GM15510 (cell line): ENCODE data around the gene RNF208.

Experiments used
- POLR2A ChIP-seq: IDR thresholded peaks from 3 replicates; pipeline ENCODE4 v1.6.1; 2011; ENCODE audit warnings: borderline replicate concordance; ENCODE audit not compliant: insufficient read length; ENCODE audit errors: extremely low read depth

Gene RNF208

DNA sequence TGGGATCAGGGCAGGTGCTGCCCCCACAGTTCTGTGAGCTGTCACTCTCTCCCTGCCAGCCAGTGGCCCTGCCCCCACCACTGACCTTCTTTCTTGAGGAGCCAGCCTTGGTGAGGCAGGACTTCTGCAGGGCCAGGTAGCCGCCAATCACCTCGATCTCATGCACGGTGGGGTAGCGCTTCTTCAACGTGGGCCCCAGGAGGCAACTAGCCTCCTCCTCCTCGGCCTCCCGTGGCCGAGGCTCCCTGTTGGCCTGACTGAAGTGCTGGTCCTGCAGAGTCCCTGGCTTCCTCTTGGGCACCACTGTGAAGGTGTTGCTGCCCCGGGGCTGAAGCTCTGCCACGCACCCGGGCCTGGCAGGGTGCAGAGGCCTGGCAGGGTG, 23.1 kb downstream of the RNF208 start:
- TF ChIP-seq POLR2A, result no peak

DNA sequence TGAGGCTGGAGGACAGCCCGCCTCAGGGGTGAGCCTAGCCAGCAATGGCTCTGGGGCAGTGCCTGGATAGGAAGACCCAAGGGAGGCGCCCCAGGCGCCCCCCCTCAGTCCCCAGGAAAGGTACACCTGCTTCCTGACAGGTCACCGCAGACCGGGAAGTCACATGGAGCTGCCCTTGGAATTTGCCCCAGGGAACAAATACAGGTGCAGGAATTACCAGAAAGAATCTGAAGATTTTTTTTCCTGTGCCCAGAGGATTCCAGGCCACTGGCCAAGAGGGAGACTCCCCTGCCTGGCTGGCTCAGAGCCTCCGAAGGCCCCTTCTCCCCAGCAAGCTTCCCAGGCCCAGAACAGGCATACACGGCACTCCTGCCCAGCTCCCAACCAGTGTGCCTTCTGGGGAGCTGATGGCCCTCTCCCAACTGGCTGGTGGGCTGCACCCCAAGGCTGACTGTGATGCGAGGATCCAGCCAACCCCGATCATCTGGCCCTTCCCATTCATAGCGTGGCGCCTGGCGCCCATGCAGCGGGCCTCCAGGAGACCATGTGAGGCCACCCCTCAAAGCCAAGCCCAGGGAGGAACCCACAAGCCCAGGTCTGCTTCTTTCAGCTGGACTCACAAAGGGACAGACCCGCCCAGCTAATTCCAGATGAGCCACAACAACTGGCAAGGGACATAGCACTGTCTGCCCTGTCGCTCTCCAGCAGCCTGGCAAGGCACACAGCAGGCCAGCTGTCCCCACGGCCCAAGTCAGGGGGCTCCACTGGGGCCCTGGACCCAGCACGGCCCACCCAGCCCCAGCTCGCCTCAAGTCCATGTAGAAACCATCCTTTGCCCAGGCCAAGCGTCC, 23.8 kb downstream of the RNF208 start:
- no peak for TF ChIP-seq POLR2A

DNA sequence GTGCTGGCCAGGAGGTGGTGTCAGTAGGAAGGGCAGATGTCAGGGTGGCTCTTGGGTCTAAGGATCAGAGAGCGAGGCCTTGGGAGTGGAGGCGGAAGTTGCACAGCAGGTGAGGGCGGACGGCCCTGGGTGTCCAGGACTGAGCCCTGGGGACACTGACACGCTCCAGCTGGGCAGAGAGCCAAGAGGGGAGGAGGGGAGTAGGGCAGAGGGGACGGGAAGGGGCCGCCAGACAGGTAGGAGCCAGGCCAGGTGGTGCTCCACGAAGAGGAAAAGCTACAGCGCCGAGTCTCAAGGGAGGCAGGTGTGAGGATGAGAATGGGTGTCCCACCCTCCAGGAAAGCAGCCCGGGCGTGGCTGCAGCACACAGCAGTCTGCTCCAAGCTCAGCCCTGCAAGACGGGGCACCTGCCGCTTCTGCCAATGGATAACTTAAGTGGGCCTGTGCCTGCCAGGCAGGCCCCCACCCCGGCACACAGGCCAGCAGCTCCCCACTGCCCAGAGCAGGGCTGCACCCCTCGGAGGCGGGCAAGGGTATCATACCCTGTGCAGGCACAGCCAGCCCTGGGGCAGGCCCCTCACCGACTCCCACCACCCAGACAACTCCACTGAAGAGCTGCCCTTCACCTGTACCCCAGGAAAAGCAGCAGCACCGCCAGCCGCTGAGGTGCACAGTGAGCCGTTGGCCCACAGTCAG, 26.4 kb downstream of the RNF208 start:
- TF ChIP-seq POLR2A, result no peak

DNA sequence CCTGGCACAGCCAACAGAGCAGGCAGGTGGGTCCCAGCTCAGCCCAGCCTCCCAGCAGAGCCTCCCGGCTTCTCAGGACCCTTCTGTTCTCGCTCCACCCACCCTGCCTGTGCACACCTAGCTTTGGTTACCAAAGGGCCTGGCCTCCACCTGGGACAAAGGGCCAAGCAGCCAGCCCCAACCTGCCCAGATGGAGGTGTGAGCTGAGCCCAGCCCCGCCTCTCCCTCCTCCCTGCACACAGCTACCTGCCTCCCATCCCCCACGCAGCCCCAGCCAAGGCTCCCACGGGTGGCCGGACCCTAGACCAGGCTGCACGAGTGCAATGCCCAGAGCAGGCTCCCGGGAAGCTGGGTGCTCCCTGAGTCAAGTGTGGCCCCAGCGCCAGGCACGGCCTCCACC, 27.1 kb downstream of the RNF208 start:
- no peak for TF ChIP-seq POLR2A

DNA sequence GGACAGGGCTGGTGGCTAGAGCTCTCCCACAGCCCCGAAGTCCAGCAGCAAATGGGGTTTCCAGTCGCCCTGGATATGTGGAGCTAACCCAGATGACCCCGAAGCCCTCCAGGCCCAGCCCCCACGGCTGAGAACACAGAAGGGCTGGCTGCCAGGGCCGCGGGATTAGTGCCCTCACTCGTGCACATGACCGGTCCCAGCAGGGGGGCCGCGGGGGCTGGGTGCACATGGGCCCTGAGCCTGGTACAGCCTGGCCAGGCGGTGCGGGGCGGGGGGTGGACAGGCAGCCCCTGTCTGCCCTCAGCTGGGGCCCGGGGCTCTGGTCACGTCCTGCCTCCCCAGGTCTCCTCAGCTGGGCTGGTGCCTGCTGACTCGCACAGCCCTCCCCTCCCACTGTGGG, 27.7 kb downstream of the RNF208 start:
- TF ChIP-seq POLR2A, result no peak

DNA sequence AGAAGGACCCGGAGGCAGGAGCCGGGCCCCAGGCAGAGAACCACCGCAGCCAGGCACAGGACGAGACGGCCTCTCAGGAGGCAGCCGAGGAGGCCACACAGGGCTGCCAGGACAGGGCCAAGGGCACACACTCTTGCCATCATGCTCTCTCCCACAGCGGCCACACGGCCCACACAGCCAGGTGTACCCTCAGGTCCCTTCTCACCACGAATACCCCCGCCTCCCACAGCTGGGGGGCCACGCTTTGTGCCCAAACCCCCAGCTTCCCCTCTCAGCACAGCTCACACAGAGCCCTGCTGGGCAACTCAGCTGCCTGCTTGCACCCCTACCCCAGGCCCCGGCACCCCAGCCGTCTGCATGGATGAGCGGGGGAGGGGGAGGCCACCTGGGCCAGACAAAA, 28.3 kb downstream of the RNF208 start:
- TF ChIP-seq POLR2A, result no peak

DNA sequence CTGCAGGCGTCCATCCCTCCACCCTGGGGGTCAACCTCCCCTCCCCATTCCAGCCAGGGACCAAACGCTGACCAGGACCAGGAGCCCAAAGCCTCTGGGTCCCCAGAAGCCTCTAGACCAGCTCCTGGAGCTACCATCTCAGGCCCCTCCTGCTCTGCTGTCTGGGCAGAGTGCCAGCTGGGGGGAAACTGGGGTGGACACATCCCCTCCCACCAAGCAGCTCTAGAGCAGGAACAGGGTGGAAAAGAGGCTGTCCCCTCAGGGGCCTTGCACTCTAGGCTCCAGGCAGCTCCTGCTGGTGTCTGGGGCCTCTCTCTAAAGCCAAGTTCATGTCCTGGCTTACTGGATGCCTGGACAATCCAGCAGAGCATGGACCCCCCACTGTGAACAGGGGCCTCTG, 29.2 kb downstream of the RNF208 start:
- no peak for TF ChIP-seq POLR2A

DNA sequence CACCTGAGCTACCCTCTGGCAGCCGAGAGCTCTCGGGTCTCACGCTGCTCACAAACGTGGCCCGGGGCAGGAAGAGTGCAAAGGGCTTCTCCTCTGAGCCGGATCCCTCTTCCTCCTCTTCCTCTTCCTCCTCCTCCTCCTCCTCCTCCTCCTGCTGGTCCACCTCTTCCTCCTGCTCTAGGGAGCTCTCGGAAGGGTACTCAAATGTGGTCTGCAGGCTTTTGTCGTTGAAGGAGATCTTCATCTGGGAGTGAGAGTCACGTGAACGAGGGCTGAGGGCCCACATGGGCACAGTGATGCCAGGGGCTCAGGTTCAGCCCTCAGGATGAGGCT, 29.6 kb downstream of the RNF208 start:
- no peak for TF ChIP-seq POLR2A

DNA sequence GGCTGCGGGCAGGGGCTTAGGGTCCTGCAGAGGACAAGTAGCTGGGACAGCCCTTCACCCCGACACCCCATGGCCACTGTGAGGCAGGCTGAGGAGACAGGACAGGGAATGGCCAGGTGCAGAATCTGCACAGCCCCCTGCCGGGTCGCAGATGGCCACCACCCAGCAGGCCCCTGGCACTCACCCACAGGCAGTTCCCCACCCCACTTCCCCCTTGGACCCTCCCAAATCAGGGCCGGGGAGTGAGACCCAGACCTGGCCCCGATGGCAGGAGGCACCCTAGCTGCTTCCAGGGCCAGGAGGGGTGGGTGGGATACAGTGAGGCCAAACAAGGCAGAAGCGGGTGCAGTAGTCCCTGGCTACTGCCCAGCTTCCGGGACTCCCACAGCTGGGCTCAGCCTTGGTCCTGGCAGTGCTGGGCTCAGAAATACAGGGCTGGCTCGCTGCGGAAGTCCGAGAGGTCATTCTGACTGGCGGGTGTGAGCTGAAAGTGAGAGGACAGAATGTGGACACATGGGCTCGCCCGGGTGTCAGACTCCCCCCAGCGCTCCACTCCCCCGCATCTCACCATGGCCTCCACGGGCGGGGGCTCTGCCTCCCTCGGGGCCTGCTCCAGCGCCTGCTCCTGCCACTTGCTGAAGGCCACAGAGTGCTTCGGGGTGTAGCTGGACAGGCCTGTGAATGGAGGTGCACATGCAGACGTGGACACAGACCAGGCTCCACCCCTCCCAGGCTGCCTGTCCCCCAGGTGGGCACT, 30.2 kb downstream of the RNF208 start:
- no peak for TF ChIP-seq POLR2A

DNA sequence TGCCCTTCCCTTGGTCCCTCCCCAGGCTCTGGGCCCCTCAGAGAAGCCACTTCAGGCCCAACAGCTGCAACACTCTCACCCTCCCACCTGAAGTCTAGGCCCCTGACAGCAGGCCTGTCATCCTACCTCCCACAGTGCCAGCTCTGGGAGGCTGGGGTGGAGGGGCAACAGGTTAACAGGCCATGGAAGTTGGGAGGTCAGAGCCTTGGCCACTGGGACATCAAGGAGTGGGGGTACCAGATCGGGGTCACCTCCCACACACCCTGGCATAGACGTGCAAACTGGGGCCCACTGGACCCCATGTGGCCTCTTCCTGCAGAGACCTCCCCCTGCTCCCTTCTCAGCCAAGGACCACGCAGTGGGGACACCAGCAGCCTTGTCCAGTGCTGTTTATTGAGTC, 30.8 kb downstream of the RNF208 start:
- no peak for TF ChIP-seq POLR2A

DNA sequence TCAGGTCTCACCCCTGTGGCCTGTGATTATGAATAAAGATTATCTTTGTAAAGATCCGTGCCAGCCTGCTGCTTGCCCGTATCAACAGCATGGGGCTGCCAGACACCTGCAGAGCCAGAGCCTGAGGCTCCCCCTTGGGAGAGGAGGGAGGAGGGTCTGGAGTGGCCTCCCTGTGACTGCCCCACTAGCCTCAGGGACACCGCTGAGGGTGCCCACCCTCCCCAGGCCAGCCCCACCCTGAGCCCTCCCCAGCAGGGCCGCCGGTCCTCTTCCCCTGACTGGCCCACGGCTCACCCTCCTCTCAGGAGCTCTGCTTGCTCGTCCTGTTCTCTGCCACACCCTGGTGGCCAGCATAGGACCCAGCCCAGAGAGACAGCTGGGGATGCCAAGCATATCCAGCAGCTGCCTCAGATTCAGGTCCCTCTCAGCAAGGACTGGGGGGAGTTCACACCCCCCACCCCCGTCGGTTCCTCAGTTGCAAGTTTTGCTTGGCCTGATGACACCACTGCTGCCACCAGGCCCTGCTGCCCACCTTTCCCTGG, 31.7 kb downstream of the RNF208 start:
- no peak for TF ChIP-seq POLR2A

DNA sequence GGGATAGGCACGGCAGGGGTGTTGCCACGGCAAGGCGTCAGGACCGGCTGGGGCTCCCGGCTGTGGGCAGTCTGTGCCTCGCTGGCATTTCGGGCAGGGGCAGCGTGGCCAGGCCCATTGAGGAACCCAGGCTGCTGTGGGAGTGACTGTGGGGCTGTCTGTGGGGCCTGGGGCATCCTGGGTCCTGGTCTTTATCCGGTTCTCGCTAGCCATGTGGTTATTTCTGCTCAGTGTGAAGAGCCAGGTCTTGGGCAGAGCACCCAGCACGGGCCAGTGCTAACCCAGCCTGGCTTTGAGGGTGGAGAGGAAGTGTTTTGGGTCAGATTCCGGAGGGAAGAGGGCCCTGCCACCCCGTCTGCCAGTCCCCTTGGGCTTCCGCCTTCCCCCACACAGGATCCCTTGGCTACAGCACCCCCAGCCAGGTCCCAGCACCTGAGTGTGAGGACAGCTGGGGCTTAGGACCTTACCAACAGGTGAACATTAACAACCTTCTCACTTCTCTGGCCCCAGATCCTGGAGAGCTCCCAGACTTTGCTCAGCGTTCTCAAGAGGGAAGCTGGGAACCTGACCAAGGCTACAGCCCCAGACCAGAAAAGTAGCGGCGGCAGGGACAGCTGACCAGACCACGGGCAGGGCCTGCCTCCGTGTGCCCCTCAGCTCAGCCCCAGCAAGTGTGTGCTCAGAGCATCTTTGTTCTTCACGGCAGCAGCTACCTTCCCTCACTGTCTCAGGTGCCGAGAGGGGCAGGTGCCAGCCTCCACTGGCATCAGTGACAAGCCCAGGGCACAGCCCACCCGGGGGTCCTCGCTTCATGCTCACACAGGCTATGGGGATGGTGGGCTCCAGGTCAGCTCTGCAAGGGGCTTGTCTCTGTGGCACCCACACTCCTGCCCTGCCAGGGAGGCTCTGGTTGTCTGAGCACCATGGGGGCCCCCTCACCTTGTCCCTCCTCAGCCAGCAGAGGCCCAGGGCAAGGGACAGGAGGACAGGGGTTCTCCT, 32.4 kb downstream of the RNF208 start:
- TF ChIP-seq POLR2A, result no peak

DNA sequence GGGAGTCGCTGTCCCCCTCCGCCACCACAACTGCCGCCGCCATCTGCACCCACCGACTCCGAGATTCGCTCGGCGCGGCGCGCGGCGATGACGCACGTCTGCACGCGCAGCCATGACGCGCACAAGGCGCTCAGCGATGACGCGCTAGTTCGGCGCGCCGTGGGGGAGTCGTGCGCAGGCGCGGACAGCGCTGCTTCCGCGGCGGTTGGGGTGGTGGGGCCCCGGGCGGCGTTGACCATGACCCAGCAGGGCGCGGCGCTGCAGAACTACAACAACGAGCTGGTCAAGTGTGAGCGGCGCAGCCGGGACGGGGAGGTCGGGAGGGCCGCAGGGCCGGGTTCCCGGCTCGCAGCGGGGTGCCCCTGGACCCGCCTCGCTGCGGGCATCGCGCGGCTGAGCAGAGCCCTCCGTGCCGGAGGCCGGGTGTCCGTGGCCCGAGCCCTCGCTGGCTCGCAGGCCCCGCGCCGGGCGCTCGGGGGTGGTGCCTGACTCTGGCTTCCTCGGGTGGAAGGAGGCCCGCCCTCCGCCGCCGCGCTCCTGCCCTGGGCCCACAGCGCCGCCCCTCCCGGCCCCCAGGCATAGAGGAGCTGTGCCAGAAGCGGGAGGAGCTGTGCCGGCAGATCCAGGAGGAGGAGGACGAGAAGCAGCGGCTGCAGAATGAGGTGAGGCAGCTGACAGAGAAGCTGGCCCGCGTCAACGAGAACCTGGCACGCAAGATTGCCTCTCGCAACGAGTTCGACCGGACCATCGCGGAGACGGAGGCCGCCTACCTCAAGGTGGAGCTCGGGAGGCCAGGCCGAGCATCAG, 33.3 kb downstream of the RNF208 start, which contains the start of the genes ANAPC2 and SSNA1:
Gene ANAPC2 (minus strand): TSS at position 71 of the 807 bp plus-strand sequence. CDS start 28 bp downstream, at position 43.
Gene SSNA1 (plus strand): TSS at position 187 of the 807 bp plus-strand sequence. CDS start 51 bp downstream, at position 238.
- TF ChIP-seq POLR2A, result peak; percentile 96
